HG03565 (cell line): Measurements from ENCODE around the gene SPARCL1.
A peak's percentile ranks its signal among the peaks of the same experiment; 100 is the strongest.

Experiments used
- ATAC-seq: cut with Tn5 transposase; IDR thresholded peaks from one replicate; pipeline ENCODE4 v1.9.1; 2021; ENCODE audit warnings: mild to moderate bottlenecking, moderate library complexity; ENCODE audit not compliant: unreplicated experiment

Gene SPARCL1

GRCh38 chr4:87541521-87541920 lies 12.3 kb upstream of the SPARCL1 start:
- no peak for ATAC-seq

- no peak for ATAC-seq
Observed at GRCh38 chr4:87540146-87541058, 11.2 kb upstream of the SPARCL1 start.

GRCh38 chr4:87532907-87533306 lies 3.7 kb upstream of the SPARCL1 start:
- ATAC-seq = no peak

GRCh38 chr4:87532109-87532508 lies 2.9 kb upstream of the SPARCL1 start:
- ATAC-seq = no peak

GRCh38 chr4:87531621-87532020 lies 2.4 kb upstream of the SPARCL1 start:
- ATAC-seq = no peak

- no peak for ATAC-seq
Observed at GRCh38 chr4:87530868-87531267, 1.7 kb upstream of the SPARCL1 start.

GRCh38 chr4:87530229-87530628 lies 1.1 kb upstream of the SPARCL1 start:
- ATAC-seq = no peak

GRCh38 chr4:87527431-87528220 lies 1.6 kb downstream of the SPARCL1 start:
- no peak for ATAC-seq

- ATAC-seq = no peak
Observed at GRCh38 chr4:87525636-87526295, 3.4 kb downstream of the SPARCL1 start.

GRCh38 chr4:87524456-87524855 lies 4.7 kb downstream of the SPARCL1 start:
- no peak for ATAC-seq

GRCh38 chr4:87523307-87523706 lies 5.9 kb downstream of the SPARCL1 start:
- ATAC-seq = no peak

- peak; percentile 77 for ATAC-seq
Observed at GRCh38 chr4:87521757-87522374, 7.3 kb downstream of the SPARCL1 start.

GRCh38 chr4:87521319-87521718 lies 7.9 kb downstream of the SPARCL1 start:
- no peak for ATAC-seq

- ATAC-seq = no peak
Observed at GRCh38 chr4:87517621-87518020, 11.6 kb downstream of the SPARCL1 start.

- ATAC-seq = no peak
Observed at GRCh38 chr4:87516683-87517082, 12.5 kb downstream of the SPARCL1 start.

- ATAC-seq = no peak
Observed at GRCh38 chr4:87512400-87512799, 16.8 kb downstream of the SPARCL1 start.

GRCh38 chr4:87511500-87511899 lies 17.7 kb downstream of the SPARCL1 start:
- ATAC-seq = no peak

GRCh38 chr4:87510747-87511146 lies 18.4 kb downstream of the SPARCL1 start:
- ATAC-seq = no peak

- ATAC-seq = no peak
Observed at GRCh38 chr4:87506974-87507701, 22.0 kb downstream of the SPARCL1 start.

- ATAC-seq = no peak
Observed at GRCh38 chr4:87505862-87506261, 23.3 kb downstream of the SPARCL1 start.
